SKM-1 (cell line): Measurements from ENCODE around the gene CARMIL1.
A peak's percentile ranks its signal among the peaks of the same experiment; 100 is the strongest.
"Not testable (repeated sequence)": the region's sequence is repeated elsewhere in the genome, so short reads cannot be mapped to it uniquely, and the experiment has no call there.

Experiments used
- DNase-seq: peaks from one replicate; lab custom pipeline; 2025; ENCODE audit not compliant: unreplicated experiment; lab: John Stamatoyannopoulos, UW

Gene CARMIL1

GRCh38 chr6:25550631-25551030 lies 271.5 kb downstream of the CARMIL1 start:
- no peak for DNase-seq

- DNase-seq: no peak
Measured at GRCh38 chr6:25553502-25553901, 274.3 kb downstream of the CARMIL1 start.

GRCh38 chr6:25555188-25555587 lies 276.0 kb downstream of the CARMIL1 start:
- no peak for DNase-seq

- DNase-seq: peak; percentile 46
Measured at GRCh38 chr6:25556516-25556915, 277.3 kb downstream of the CARMIL1 start.

DNA sequence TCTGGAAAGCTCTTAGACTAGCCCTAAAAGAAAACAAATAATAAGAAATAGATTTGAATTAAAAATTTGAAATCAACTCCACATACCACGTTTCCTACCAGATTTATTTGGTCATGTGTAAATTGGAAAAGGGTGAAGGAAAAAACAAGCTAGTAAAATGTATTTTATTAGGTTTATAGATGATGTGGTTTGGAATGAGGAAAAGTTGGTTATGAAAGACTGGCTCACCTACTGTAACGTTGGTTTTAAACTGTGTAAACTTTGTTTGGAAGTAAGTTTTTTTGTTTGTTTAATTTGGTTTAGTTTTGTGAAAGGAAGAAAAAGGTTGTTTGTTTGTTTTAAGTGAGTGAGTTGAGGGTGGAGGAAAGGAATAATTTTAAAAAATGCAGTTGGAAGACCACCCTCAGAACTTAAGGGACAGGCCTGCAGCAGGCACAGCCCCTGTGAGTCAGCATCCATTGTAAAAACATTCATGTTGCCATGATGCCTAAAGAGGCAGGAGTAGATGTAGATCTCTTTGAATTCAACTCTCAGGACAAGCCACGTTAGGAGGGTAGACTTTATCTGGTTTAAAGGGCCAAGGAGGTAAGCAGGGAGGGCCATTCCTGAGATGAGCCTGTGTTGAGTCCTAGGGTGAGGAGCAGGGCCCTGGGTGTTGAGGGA lies 279.1 kb downstream of the CARMIL1 start:
- no peak for DNase-seq

- no peak for DNase-seq
Measured at GRCh38 chr6:25560865-25561264, 281.7 kb downstream of the CARMIL1 start.

- DNase-seq: peak; percentile 67
Measured at GRCh38 chr6:25564943-25565342, 285.8 kb downstream of the CARMIL1 start.

DNA sequence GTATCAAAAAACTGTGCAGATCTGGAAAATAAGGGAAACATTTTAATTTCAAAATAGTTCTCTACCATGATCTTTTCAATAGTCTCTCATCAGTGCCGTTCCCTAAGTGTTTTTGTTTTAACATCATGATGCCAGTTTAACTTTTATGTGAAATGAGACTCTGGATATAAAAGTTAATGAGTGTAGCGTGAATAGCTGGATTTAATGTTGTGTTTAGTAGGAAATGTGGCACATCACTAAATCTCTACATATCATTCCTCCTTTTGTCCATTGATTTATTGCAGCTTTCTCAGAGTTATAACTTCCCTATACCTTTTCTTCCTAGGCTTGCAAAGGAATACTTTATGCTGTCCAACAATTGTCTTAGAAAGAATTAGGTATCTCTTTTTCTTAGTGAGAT lies 291.4 kb downstream of the CARMIL1 start:
- DNase-seq: no peak

DNA sequence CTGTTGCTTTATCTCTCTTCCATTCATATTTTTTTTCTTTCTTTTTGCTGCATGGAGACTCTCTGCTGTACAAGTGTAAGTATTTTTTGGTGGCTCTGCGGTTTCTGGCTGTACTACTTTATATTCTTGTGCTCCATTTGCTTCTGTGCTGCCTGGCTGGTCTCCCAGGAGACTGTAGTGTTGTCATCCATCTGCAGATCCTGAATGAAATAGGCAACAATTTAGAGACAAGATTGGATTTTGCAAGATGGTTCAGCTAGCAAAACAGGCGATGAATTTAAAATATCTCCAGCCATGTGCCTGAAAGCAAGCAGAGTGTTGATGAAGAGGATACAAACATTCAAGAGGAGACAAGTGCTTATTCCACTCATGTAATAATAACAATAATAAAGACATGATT lies 297.7 kb downstream of the CARMIL1 start:
- no peak for DNase-seq

DNA sequence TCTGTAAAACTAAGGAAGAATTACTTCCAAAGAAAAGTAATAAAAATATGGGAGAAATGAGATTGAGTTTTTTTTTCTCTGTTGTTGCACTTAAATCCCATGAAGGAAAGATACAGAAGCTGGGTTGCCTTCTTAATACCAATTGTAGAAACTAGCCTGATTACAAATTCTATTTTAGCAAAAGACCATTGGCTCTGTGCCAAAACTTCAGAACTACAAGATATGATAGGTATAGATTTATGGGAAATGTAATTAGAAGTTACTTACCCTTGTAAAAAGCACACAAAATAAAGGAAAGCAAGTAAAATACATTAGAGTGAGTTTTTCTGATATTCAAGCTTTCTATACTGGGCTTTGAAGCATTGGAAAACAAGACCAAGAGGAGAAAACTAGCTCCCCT lies 299.4 kb downstream of the CARMIL1 start:
- no peak for DNase-seq

DNA sequence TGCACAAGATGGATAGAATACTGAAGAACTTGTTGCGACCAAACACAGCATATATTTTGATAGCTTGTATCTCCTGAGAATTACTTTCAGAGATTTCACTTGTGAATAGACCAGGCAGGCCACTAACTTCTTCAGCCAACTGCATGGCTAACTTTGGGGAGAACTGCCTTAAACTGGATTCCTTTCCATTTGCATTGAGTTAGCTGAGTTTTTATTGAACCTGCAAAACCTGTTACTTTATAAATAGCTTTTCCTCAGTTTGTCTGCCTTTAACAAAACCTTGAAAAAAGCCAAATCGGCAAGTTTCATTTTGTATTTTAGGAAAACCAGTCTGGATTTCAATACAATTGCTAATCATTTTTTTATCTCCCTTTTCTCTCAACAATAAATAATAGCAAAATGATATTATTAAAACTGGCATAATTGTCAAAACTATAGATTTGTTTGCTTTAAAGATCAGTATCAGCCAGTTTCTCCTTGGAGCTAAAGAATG lies 300.3 kb downstream of the CARMIL1 start:
- no peak for DNase-seq

- no peak for DNase-seq
Measured at GRCh38 chr6:25579902-25580495, 300.8 kb downstream of the CARMIL1 start.

DNA sequence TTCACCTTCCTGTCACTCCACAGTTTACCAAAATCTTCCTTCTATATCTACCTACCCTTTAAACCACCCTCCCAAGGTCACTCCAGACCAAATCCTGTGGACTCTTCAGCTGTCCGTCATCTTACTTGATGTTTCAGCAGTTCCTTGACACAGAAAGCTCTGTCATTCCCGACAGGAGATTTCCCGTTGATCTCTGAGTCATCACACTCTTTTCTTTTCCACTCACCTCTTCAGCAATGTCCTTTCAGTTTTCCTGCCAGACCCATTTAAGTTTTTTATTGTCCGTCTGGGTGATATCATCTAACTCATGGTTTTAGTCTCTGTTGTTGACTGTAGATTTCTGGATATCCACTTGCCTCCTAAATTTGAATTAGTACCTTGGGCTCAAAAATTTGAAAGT lies 302.9 kb downstream of the CARMIL1 start:
- DNase-seq: no peak

- DNase-seq: no peak
Measured at GRCh38 chr6:25583099-25583498, 303.9 kb downstream of the CARMIL1 start.

DNA sequence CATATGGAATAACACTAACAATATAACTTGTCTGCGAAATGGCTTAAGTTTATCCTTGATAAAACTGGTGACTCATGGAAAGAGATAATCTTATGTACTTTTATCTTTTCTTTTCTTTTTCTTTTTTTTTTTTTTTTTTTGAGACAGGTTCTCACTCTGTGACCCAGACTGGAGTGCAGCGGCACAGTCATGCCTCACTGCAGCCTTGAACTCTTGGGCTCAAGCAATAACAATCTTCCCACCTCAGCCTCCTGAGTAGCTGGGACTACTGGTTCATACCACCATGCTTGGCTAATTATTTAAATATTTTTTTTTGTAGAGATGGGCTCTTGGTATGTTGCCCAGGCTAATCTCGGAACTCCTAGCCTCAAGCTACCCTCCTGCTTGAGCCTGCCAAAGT lies 304.7 kb downstream of the CARMIL1 start:
- DNase-seq: no peak

DNA sequence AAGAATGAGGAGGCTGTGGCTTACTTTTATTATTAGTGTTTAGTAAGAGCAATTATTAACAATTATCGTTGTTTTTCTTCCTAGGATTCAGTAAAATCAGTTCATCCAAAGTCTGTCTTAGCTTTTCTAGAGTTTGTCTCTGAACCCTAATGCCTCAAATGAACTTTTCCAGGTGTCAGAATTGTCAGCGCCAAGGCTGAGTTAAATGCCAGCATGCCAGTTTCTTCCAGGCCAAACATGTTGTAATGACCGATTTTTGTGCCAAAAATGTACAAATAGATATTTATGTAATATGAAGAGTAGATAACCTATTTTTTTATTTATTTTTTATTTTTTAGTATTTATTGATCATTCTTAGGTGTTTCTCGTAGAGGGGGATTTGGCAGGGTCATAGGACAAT lies 306.1 kb downstream of the CARMIL1 start:
- no peak for DNase-seq

GRCh38 chr6:25586119-25586518 lies 306.9 kb downstream of the CARMIL1 start:
- not testable (repeated sequence) for DNase-seq

GRCh38 chr6:25586927-25587326 lies 307.8 kb downstream of the CARMIL1 start:
- DNase-seq: no peak

- no peak for DNase-seq
Measured at GRCh38 chr6:25590986-25591385, 311.8 kb downstream of the CARMIL1 start.

DNA sequence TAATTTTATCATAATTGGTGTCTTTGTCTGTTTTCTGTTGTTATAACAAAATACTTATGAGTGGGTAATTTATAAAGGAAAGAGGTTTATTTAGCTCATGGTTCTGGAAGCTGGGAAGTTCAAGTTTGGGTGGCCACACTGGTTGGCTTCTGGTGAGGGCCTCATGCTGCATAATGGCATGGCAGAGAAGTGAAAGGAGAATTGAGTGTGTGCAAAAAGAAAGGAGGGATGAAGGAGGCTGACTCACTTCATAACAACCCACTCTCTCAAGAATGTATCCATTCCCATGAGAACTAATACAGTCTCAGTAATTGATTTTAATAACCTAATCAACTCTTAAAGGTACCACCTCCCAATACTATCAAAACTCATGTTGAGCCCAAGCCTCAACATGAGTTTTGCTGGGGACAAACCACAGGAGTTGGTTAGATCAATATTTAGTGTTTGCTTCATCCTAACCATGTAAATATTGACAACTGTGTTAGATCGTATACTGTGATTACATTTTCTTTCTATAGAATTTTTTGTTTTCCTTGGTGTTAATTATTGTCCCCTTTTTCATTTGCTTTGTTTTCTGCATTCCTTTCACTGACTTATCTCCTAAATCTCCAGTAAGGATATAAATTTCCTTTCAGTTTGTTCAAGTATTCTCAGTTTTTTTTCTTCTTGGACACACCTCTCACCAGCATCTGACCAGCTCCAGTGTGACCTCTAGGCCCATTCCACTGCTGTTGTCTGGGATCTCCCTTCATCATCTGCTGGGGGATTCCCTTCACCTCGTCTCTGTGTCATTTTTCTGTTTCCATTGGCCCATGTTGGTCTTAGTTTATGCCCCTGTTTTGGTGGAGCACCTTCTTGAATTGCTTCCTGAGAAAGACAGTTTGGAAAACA lies 318.0 kb downstream of the CARMIL1 start:
- no peak for DNase-seq

- no peak for DNase-seq
Measured at GRCh38 chr6:25599516-25600085, 320.4 kb downstream of the CARMIL1 start.
